Esophagus squamous epithelium (tissue), 4 donors: ENCODE data around the gene CENPC.

Source experiments
- CTCF ChIP-seq, 6 experiments: fragments of 450-650 bp in 4 of 6; fragments of 200-600 bp in 2 of 6; sonication (generic) in 2 of 6; IDR thresholded peaks; one replicate each; pipeline ENCODE4 v1.5.1; 2016 to 2019; ENCODE audit warnings: antibody characterized with exemption in 6 of 6, mild to moderate bottlenecking in 4 of 6, moderate library complexity in 4 of 6
- POLR2A ChIP-seq, 4 donors: fragments of 450-650 bp; IDR thresholded peaks; one replicate each; pipeline ENCODE4 v1.6.1; 2017; ENCODE audit warnings: antibody characterized with exemption in 4 of 4, mild to moderate bottlenecking in 4 of 4, moderate library complexity in 3 of 4

- TF ChIP-seq CTCF (IDR thresholded peaks at IDR 0.05) (no peak), POLR2A (IDR thresholded peaks at IDR 0.05) (no peak)
Observed at GRCh38 chr4:67566335-67566734, 21.0 kb upstream of the CENPC start.
